RWPE1 (cell line): Measurements from ENCODE around the gene PPTC7.

ENCODE experiments used
- CTCF ChIA-PET: fragments of 350-600 bp; sonication (Branson Sonifier 250); formaldehyde crosslinking; extraction: SDS; loops from one replicate; lab custom pipeline; 2021; lab: Yijun Ruan, JAX
- POLR2A ChIA-PET: fragments of 400-600 bp; formaldehyde crosslinking; extraction: SDS; loops from one replicate; lab custom pipeline; 2020; ENCODE audit warnings: antibody characterized with exemption; ENCODE audit not compliant: low non-redundant PET; lab: Yijun Ruan, JAX
- DNase-seq: peaks from one replicate; pipeline ENCODE4 v3.0.0; 2012; ENCODE audit warnings: low spot score
- H3K27ac ChIP-seq: fragments of 450-650 bp; 2 replicates; pipeline ENCODE4 v1.5.1; 2017
- TF ChIP-seq, protein P1 (sequence below): fragments of 450-650 bp; conservative IDR thresholded peaks from 2 replicates; pipeline ENCODE4 v1.5.1; 2017; ENCODE audit warnings: low read depth, mild to moderate bottlenecking

The PPTC7 gene, protein sequence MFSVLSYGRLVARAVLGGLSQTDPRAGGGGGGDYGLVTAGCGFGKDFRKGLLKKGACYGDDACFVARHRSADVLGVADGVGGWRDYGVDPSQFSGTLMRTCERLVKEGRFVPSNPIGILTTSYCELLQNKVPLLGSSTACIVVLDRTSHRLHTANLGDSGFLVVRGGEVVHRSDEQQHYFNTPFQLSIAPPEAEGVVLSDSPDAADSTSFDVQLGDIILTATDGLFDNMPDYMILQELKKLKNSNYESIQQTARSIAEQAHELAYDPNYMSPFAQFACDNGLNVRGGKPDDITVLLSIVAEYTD

DNA sequence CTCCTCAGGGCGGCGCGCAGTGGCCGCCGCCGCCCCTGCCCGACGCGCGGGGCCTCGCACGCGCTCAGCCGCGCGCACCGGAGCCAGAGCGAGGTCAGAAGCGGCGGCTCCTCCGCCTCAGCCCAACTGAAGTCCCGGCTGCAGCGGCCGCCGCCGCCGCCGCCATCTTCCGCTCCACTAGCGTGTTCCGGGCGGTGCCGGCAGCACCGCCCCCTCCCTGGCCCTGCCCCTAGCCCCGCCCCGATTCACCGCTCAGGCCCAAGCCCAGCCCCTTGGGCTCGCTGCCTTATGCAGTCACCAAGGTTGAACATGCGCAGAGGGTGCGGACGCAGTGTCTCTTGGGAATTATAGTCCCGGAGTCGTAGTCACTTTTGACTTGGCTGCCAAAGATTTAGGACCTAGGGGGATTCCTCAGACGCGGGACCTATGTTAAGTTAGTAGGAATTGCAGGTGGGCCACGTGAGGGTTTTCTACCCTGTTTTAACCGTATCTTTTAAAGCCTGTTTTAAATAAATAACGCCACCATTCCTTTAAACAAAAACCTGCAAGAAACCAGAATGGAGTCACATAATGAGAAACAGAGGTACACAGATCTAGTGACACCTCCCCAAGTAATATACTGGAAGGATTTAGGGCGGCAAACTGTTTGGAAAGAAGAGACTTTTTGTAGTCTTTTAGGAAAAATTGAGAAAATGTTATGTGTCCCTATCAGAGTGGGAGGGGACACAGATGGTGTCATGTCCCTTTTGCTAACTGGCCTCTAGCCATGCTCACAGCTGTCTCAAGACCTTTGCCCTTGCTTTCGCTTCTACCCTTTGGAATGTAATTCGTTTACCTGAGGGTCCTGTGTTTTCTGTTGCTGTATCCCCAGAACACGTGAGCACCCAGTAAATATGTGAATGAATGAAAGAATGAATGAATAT is at the start of gene PPTC7:
Gene PPTC7, minus strand, starts transcription at position 182 of the 923 bp plus-strand sequence. CDS start 287 bp downstream, outside the sequence.
- TF ChIP-seq, protein P1, sequence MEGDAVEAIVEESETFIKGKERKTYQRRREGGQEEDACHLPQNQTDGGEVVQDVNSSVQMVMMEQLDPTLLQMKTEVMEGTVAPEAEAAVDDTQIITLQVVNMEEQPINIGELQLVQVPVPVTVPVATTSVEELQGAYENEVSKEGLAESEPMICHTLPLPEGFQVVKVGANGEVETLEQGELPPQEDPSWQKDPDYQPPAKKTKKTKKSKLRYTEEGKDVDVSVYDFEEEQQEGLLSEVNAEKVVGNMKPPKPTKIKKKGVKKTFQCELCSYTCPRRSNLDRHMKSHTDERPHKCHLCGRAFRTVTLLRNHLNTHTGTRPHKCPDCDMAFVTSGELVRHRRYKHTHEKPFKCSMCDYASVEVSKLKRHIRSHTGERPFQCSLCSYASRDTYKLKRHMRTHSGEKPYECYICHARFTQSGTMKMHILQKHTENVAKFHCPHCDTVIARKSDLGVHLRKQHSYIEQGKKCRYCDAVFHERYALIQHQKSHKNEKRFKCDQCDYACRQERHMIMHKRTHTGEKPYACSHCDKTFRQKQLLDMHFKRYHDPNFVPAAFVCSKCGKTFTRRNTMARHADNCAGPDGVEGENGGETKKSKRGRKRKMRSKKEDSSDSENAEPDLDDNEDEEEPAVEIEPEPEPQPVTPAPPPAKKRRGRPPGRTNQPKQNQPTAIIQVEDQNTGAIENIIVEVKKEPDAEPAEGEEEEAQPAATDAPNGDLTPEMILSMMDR: no peak
- ChIA-PET POLR2A (no interaction called here), CTCF (no interaction called here)
- DNase-seq: peak; percentile 90
- H3K27ac ChIP-seq: peak within 1 kb of the TSS; percentile 85

DNA sequence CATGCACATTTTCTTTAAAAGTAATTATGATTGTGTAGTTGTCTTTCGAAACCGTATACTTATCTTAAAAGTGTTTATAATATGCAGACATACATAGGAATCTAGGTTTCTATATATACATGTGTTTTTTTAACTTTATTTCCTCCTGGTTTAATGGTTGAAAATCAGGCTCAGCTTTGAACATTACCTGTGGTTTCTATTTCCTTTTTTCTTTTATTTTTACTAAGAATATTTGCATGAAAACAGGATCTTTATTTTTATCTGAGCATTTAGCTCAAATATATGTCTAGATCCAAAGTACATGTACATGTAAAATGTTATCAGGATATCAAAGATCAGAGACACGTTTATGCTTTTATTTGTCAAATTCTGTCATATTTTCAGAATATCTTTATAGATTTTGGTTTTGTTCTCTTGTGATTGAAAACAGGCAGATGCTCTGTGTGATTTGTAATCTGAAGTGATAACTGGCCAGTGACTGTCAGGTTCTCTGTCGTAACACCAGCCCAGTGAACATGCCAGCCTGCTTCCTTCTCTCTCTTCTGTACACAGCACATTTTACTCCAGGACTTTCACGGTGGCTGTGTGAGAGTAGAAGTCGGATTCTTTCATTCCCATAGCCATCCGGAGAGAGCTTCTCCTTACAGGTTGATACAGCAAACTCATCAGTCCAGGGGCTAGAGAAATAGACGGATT is 44.5 kb upstream of the PPTC7 start:
- DNase-seq: no peak
- POLR2A ChIA-PET: no interaction called here
- H3K27ac ChIP-seq: no peak overlapping the region
- CTCF ChIA-PET: no interaction called here
- TF ChIP-seq, protein P1: no peak

DNA sequence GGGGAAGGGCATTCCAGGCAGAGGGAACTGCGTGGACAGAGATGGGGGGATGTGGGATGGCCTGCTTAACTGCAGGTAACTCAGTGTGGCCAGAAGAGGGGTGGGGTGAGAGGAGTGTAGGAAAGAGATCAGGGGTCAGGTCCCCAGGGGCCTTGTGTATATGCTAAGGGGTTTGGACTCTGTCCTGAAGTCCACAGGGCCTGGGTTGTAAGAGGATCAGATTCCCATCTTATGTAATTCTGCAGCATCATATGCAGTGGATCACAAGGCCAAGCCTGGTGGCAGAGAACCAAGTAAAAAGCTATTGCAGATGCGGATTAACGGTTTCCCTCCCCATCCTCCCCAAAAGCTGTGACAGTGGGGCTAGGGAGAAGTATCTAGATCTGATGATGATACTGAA is 39.5 kb upstream of the PPTC7 start:
- TF ChIP-seq, protein P1: no peak
- ChIA-PET POLR2A (no interaction called here), CTCF (interaction anchor here (0.6 kb wide), 1 partner anchor 552 kb away, joined by 5 read pairs; no protein-coding TSS in a partner anchor)
- no peak overlapping the region for H3K27ac ChIP-seq
- no peak for DNase-seq

DNA sequence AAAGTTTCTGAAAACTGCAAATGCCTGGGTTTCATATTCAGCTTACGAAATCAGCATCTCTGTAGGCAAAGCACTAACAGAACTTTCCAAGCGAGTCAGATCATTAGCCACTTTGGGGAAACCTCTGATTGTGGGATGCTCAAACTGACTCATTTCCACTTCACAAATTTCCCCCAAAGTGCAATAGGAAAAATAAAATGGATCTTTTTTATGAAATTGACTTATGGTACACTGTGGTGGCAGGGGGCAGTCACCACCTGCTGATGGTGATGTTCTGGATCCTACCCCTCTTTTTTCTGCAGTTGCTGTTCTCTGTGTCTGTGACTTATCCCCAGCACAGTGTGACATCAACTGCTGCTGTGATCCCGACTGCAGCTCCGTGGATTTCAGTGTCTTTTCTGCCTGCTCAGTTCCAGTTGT is 36.4 kb upstream of the PPTC7 start:
- POLR2A ChIA-PET: no interaction called here
- CTCF ChIA-PET: interaction anchor here (0.6 kb wide), 1 partner anchor 102 kb away, joined by 3 read pairs; no protein-coding TSS in a partner anchor
- DNase-seq: no peak
- no peak overlapping the region for H3K27ac ChIP-seq
- TF ChIP-seq, protein P1: no peak

DNA sequence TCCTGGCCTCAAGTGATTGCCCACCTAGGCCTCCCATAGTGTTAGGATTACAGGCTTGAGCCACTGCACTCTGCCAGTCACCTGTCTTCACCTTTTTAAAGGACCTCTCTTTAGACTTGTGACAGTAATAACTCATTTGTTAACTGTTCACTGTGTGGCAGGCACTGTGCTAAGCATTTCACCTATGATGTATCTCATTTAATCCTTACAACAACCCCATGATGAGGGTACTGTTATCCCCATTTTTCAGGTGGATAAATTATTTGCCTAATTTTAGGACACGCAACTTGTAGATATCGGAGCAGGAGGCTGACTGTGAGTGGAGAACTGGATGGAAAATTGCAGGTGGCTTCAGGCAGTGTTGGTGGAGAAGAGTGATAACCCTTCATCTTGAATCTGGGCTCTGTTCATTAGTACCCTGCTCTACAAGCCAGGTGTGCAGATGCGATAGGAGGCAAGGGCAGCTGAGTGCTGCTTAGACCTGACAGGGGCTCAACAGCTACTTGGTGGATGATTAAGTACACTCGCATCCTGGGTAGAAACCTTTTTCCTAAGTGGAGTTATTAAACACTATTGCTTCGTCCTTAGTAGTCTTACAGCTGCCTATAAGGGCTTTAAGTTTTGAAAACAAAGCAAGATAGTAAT is 33.5 kb upstream of the PPTC7 start:
- ChIA-PET POLR2A (no interaction called here), CTCF (interaction anchor here (0.6 kb wide), 1 partner anchor 115 kb away, joined by 3 read pairs; no protein-coding TSS in a partner anchor)
- TF ChIP-seq, protein P1: no peak
- no peak overlapping the region for H3K27ac ChIP-seq
- DNase-seq: no peak
